B cell (primary cell): Measurements from ENCODE around the gene C10orf105. TPM values are rescaled to one million over a fixed set of nuclear protein-coding genes. Genes with fewer than 3 reads are reported as not detected.

ENCODE experiments used
- ATAC-seq: fragments of 200-7000 bp; cut with Tn5 transposase; one replicate; pipeline ENCODE4 v1.10.0; 2021; ENCODE audit warnings: low read depth, mild to moderate bottlenecking, moderate number of reproducible peaks, moderate library complexity
- CTCF ChIA-PET: fragments of 350-600 bp; sonication (Branson Sonifier 250); formaldehyde crosslinking; loops from one replicate; lab custom pipeline; 2021; ENCODE audit warnings: antibody characterized with exemption, inconsistent platforms; lab: Charles Lee
- POLR2A ChIA-PET: fragments of 350-600 bp; sonication (Branson Sonifier 250); formaldehyde crosslinking; loops from one replicate; lab custom pipeline; 2021; ENCODE audit warnings: antibody characterized with exemption; lab: Charles Lee
- DNase-seq: peaks from one replicate; pipeline ENCODE4 v3.0.0; 2013
- H2AFZ ChIP-seq: 2 replicates; pipeline ENCODE4 v1.6.1; 2012; ENCODE audit warnings: mild to moderate bottlenecking, low read depth, low read length; ENCODE audit not compliant: insufficient read depth, poor library complexity, severe bottlenecking
- H3K27ac ChIP-seq, 2 donors: 1 replicate in 1 of 2; 2 replicates in 1 of 2; pipeline ENCODE4 v1.5.1; 2012 to 2013; ENCODE audit warnings: low read length in 2 of 2, mild to moderate bottlenecking in 2 of 2, moderate library complexity in 1 of 2
- H3K27me3 ChIP-seq, 4 experiments: fragments of 200-600 bp in 1 of 4; sonication (generic) in 1 of 4; replicated peaks in 1 of 4; 1 replicate in 2 of 4; 2 replicates in 2 of 4; pipeline versions ENCODE4 v1.6.1 to v1.7.0; 2013 to 2016; ENCODE audit warnings: low read length in 3 of 4, mild to moderate bottlenecking in 2 of 4, mixed read lengths in 1 of 4, moderate library complexity in 1 of 4; ENCODE audit not compliant: insufficient read depth in 4 of 4, control insufficient read depth in 3 of 4; ENCODE audit errors: control extremely low read depth in 1 of 4
- H3K36me3 ChIP-seq, 2 experiments: replicated peaks in 1 of 2; 1 replicate in 1 of 2; 2 replicates in 1 of 2; pipeline versions ENCODE4 v1.6.1 to v1.7.1; 2013; ENCODE audit warnings: low read length in 1 of 2; ENCODE audit not compliant: insufficient read depth in 2 of 2, control insufficient read depth in 1 of 2; ENCODE audit errors: control extremely low read depth in 1 of 2, extremely low read depth in 1 of 2
- H3K4me1 ChIP-seq, 2 donors: fragments of 200-600 bp in 1 of 2; sonication (generic) in 1 of 2; 1 replicate in 1 of 2; 2 replicates in 1 of 2; pipeline versions ENCODE4 v1.5.1 to v1.6.1; 2013 to 2017; ENCODE audit warnings: low read length in 2 of 2; ENCODE audit not compliant: control insufficient read depth in 2 of 2, insufficient read depth in 2 of 2
- H3K4me2 ChIP-seq: replicated peaks from 2 replicates; pipeline ENCODE3; 2012; ENCODE audit warnings: mild to moderate bottlenecking, low read depth, low read length; ENCODE audit not compliant: poor library complexity, severe bottlenecking
- H3K4me3 ChIP-seq, 5 experiments: fragments of 200-600 bp in 1 of 5; sonication (generic) in 1 of 5; 1 replicate in 3 of 5; 2 replicates in 2 of 5; pipeline versions ENCODE4 v1.5.1 to v1.7.0; 2011 to 2016; ENCODE audit warnings: low read length in 4 of 5, mild to moderate bottlenecking in 4 of 5, low read depth in 2 of 5, control low read depth in 1 of 5, moderate library complexity in 1 of 5; ENCODE audit not compliant: insufficient read depth in 1 of 5; ENCODE audit errors: control extremely low read depth in 1 of 5, extremely low read depth in 1 of 5
- H3K79me2 ChIP-seq: fragments of 200-600 bp; sonication (generic); one replicate; pipeline ENCODE4 v1.6.0; 2016; ENCODE audit warnings: low read length; ENCODE audit not compliant: control insufficient read depth, insufficient read depth
- H3K9ac ChIP-seq: fragments of 200-600 bp; sonication (generic); 2 replicates; pipeline ENCODE4 v1.6.1; 2017; ENCODE audit warnings: mild to moderate bottlenecking, low read length, moderate library complexity
- H3K9me3 ChIP-seq, 3 donors: one replicate each; pipeline versions ENCODE4 v1.6.1 to v1.7.1; 2013; ENCODE audit warnings: low read length in 2 of 3; ENCODE audit not compliant: control insufficient read depth in 2 of 3, insufficient read depth in 1 of 3; ENCODE audit errors: control extremely low read depth in 1 of 3
- H4K20me1 ChIP-seq: 2 replicates; pipeline ENCODE4 v1.6.0; 2012; ENCODE audit warnings: mild to moderate bottlenecking, low read length; ENCODE audit not compliant: insufficient read depth, control insufficient read depth, poor library complexity, severe bottlenecking
- H3K27ac Mint-ChIP-seq: one replicate; pipeline ENCODE4 v1.8.0; 2021; ENCODE audit warnings: mixed read lengths
- H3K27me3 Mint-ChIP-seq: one replicate; pipeline ENCODE4 v1.8.0; 2021; ENCODE audit warnings: mixed read lengths
- H3K4me1 Mint-ChIP-seq: one replicate; pipeline ENCODE4 v1.8.0; 2021; ENCODE audit warnings: mixed read lengths
- H3K4me3 Mint-ChIP-seq: one replicate; pipeline ENCODE4 v1.8.0; 2021; ENCODE audit warnings: mixed read lengths
- H3K9me3 Mint-ChIP-seq: one replicate; pipeline ENCODE4 v1.8.0; 2022; ENCODE audit warnings: mixed read lengths; ENCODE audit not compliant: insufficient read depth
- CTCF ChIP-seq: fragments of 200-600 bp; IDR thresholded peaks from one replicate; pipeline ENCODE4 v1.8.0; 2022; ENCODE audit warnings: antibody characterized with exemption, mild to moderate bottlenecking
- EZH2 ChIP-seq: IDR thresholded peaks from 2 replicates; pipeline ENCODE4 v1.6.1; 2012; ENCODE audit warnings: borderline replicate concordance, low read depth, mild to moderate bottlenecking, moderate library complexity, low read length; ENCODE audit not compliant: insufficient read depth, poor library complexity, severe bottlenecking
- WGBS: methylation state at CpG from one replicate; pipeline ENCODE4 v1.1.5; 2013; ENCODE audit warnings: missing lambda C conversion rate; ENCODE audit not compliant: insufficient coverage; 5-methylcytosine and 5-hydroxymethylcytosine counted together
- intact Hi-C: fragments of 100-400 bp; cut with micrococcal nuclease; formaldehyde crosslinking; loops from one replicate; pipeline ENCODE4 v1.10.0; 2022
- polyA plus RNA-seq: library from polyadenylated mRNA; depleted of rRNA; stranded (reverse); fragments of >200 nt; gene quantifications from 2 replicates; pipeline ENCODE4 v1.2.3, GENCODE V29; 2012
- total RNA-seq, 2 donors: library from RNA; stranded (reverse); fragments of 120-200 nt in 1 of 2; gene quantifications; 1 replicate in 1 of 2; 2 replicates in 1 of 2; pipeline versions ENCODE4 v1.2.3 to v1.2.4, GENCODE V29; 2013 to 2022

Gene C10orf105
- total and polyA plus RNA-seq, 2 donors (not counting 1 experiment from before 2014, with no cell fraction given) = 0.03 TPM; not detected in 1

- intact Hi-C loops = loop anchor here (5.0 to 10.0 kb wide), 4 partner anchors 49 to 1549 kb away; partner anchors contain the start of gene TYSND1
- CTCF ChIA-PET = interaction anchor here (1.1 to 11.1 kb wide), 15 partner anchors 8 to 376 kb away, joined by 3 to 199 read pairs (median 5); partner anchors contain the start of genes SLC29A3 and VSIR
- Histone ChIP-seq H3K79me2 (no peaks in the 10 kb centered on the region), H3K4me3 (peak overlapping the region in 1 of 5 experiments; percentile 35), H3K9ac (peak overlapping the region; percentile 3), H3K27ac (peak overlapping the region; percentile 18 to 39), H3K27me3 (no peaks in the 10 kb centered on the region), H3K4me2 (peak overlapping the region; percentile 76), H3K4me1 (peaks cover 39 to 49% of the 10 kb centered on the region in 2 donors), H3K9me3 (peaks cover 0 to 35% (median 3%) of the 10 kb centered on the region in 3 donors), H3K36me3 (no peaks in the 10 kb centered on the region), H4K20me1 (no peaks in the 10 kb centered on the region), H2AFZ (no peak overlapping the region)
- POLR2A ChIA-PET = interaction anchor here (0.6 to 2.2 kb wide), 3 partner anchors 17 to 186 kb away, joined by 3 to 11 read pairs (median 4); partner anchors contain the start of gene VSIR
- H3K4me1 Mint-ChIP-seq = peaks cover 49% of the 10 kb centered on the region
- H3K27me3 Mint-ChIP-seq = no peaks in the 10 kb centered on the region
- H3K9me3 Mint-ChIP-seq = no peaks in the 10 kb centered on the region
- H3K27ac Mint-ChIP-seq = peak overlapping the region; percentile 68
- no peak for ATAC-seq
- DNase-seq = no peak
- no CpG with 5 or more reads among the region's 5 CpGs for WGBS
- TF ChIP-seq CTCF (no peak), EZH2 (no peak)
- peak overlapping the region; percentile 53 for H3K4me3 Mint-ChIP-seq
These were observed 26.2 kb downstream of the C10orf105 start for GRCh38 chr10:71693377-71693776.

GRCh38 chr10:71692598-71693306 lies 26.8 kb downstream of the C10orf105 start:
- no peak overlapping the region for H2AFZ ChIP-seq

More at GRCh38 chr10:71692598-71693306, 26.8 kb downstream of the C10orf105 start:
- Histone ChIP-seq H3K4me2 (no peak overlapping the region), H3K9ac (no peak overlapping the region), H3K27me3 (no peaks in the 10 kb centered on the region), H3K27ac (no peak overlapping the region), H3K79me2 (no peaks in the 10 kb centered on the region), H3K4me1 (peaks cover 39 to 45% of the 10 kb centered on the region in 2 donors), H3K4me3 (no peak overlapping the region), H4K20me1 (no peaks in the 10 kb centered on the region), H3K9me3 (peaks cover 0 to 41% (median 7%) of the 10 kb centered on the region in 3 donors), H3K36me3 (no peaks in the 10 kb centered on the region)
- intact Hi-C loops = loop anchor here (5.0 to 10.0 kb wide), 4 partner anchors 48 to 1548 kb away; partner anchors contain the start of gene TYSND1
- ATAC-seq (no peak), DNase-seq (no peak)
- Mint-ChIP-seq H3K4me1 (peaks cover 46% of the 10 kb centered on the region), H3K4me3 (no peak overlapping the region), H3K27me3 (no peaks in the 10 kb centered on the region), H3K9me3 (no peaks in the 10 kb centered on the region), H3K27ac (no peak overlapping the region)
- POLR2A ChIA-PET = interaction anchor here (0.6 kb wide), 1 partner anchor 186 kb away, joined by 3 read pairs; no protein-coding TSS in a partner anchor
- WGBS = 61% methylated on average over 3 of the region's 7 CpGs
- TF ChIP-seq EZH2 = no peak
- no peak for TF ChIP-seq CTCF
- CTCF ChIA-PET = interaction anchor here (1.2 to 11.1 kb wide), 10 partner anchors 18 to 376 kb away, joined by 3 to 199 read pairs (median 8); partner anchors contain the start of genes SLC29A3 and VSIR
